CD4-positive, alpha-beta T cell treated with Interleukin-17A for 4 hours (primary cell): Measurements from ENCODE around the gene RPUSD1.
"Not testable (repeated sequence)": the region's sequence is repeated elsewhere in the genome, so short reads cannot be mapped to it uniquely, and the experiment has no call there.

ENCODE experiments used
- DNase-seq: peaks from one replicate; pipeline ENCODE4 v3.0.0-alpha.2; 2020; ENCODE audit warnings: mixed read lengths

The RPUSD1 gene

DNA sequence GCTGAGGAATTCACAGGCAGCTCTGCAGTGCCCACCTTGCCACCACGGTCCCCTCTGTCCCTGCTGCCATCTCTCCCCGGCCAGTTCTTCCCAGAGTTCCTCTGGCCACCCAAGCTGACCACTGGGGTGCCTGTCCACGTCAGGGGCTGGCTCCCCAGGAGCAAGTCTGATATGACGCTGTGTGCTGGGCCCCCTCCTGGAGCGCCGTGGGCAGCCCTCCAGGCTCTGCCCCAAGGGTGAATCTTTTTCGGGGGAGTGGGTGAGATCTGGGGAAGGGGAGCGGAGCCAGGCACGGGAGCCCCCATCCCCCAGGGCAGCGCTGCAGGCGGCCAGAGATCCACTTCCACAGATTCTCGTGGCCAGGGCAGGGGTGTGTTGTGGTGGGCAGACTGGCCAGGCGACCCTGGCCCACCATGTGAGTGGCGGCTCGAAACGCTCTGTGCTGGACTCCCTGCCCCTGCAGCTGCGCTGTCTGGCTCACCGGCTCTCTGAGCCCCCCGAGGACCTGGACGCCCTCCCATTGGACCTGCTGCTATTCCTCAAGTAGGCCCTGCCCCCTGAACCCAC, 23.9 kb downstream of the RPUSD1 start:
- DNase-seq, result no peak

DNA sequence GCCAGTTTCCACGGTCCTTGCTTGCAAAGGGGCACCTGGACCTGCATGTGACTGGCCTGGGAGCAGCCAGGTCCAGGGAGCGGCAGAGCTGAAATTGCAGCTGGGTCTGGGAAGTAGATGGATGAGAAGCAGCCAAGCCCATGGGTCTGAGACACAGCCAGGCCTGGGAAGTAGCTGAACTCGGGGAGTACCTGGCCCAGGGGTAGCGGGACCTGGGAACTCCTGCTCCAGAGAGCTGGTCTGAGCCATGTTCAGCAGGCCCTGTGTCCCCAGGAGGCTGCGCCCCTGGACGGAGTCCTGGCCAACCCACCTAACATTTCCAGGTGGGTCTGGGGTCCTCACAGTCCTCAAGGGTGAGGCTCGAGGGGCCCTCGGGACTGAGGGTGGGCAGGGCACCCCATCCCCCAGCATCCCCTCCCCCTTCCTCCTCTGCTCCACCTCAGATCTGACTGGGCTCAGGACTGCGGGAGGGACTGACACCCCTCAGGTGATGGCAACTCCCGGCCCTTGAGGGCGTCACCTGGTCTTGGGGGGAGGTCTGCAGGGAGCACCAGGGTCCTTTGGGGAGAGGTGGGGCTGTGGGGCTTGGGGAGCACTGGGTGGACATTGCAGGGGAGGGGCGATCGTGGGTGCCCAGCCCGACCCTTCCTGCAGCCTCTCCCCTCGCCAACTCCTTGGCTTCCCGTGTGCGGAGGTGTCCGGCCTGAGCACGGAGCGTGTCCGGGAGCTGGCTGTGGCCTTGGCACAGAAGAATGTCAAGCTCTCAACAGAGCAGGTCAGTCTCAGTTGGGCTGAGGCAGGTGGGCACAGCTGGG, 24.6 kb downstream of the RPUSD1 start:
- DNase-seq, result no peak

- no peak for DNase-seq
These were observed 25.4 kb downstream of the RPUSD1 start for GRCh38 chr16:762595-763268.

DNA sequence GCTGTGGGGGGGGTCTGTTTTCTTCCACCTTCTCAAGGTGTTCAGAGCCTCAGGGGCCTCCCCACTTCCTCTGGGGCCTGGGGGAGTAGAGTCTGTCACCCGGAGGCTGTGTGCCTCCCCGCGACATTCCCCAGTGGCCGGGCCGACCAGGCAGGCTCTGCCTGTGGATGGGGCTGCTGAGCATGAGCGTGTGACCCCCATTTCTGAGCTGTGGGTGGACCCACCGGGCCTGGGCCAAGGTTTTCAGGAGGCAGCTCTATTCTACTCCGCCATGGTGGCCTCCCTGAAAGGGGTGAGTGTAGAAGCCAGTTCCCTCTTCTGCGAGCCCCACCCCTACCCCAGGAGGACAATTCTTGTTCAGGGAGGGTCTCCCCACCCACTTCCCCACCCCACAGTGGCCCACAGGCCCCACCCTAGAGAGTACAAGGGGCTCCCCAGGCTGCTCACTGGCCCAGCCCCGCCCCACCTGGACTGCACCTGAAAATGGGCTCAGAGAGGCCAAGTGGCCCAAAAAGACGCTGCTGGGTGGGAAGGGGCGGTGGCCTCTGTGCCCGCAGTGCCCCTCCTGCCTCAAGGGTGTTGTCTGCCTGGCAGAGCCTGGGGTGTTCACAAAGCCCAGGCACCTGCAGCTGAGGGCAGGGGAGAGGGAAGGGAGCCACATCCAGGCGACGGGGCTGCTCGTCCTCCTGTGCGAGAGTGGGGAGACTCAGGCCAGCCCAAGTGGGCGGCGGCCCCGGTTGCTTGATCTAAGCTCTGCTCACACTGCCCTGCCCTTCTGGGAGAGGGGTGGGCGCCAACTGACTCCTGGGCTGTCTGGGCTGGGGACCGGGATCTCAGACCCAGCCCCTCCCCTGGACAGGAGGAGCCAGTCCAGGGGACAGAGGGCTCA, 26.3 kb downstream of the RPUSD1 start:
- DNase-seq, result no peak

- DNase-seq, result no peak
These were observed 27.4 kb downstream of the RPUSD1 start, which contains the start of gene MSLN for GRCh38 chr16:760545-761343. Gene MSLN (plus strand): TSS chr16:760734. CDS start chr16:762681, 1,947 bp downstream.

- no peak for DNase-seq
These were observed 28.1 kb downstream of the RPUSD1 start for GRCh38 chr16:760065-760464.

DNA sequence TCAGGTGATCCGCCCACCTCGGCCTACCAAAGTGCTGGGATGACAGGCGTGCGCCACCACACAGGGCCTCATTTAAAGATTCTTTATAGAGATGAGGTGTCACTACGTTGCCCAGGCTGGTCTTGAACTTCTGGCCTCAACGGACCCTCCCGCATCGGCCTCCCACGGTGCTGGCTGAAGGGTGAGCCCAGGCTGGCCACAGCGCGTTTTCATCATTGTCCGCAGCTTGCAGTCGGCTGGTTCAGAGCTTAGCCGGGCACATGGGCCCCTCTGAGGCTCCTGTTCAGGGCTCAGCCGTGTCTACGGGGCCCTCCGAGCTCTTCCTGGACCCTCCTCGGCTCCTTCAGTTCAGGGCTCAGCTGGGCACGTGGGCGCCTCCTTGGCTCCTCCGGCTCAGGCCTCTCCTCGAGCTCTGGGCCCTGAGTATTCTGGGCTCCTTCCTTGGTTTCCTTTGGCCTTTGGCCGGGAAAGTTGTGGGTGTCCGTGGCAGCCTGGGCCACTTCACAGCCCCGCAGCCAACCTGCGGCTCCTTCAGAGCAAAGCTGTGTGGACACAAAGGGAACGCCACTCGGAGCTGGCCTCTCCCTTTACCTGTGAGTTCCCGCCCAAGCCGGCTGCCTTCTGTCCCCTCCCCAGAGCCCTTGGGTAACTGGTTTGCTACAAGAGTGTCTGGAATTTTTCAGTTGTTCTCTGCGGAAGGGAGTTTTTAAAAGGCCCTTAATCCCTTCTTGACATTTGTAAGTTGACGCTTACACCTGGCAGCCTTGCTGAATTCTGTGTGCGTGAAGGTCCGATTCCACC, 28.9 kb downstream of the RPUSD1 start:
- no peak for DNase-seq

DNA sequence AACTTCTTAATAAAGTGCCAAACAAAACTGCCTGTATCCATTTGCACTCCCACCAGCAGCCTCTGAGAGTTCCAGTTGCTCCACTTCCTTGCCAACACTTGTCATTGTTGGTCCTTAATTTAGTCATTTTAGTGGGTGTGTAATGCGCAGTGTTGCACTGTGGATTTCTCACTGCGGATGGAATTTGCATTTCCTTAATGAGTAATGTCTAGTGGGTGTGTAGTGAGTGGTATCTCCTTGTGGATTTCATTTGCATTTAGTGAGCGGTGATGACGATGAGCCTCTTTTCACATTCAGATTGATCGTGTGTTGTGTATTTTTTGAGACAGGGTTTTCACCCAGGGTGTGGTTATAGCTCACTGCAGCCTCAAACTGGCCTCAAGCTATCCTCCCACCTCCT, 31.8 kb downstream of the RPUSD1 start:
- no peak for DNase-seq

DNA sequence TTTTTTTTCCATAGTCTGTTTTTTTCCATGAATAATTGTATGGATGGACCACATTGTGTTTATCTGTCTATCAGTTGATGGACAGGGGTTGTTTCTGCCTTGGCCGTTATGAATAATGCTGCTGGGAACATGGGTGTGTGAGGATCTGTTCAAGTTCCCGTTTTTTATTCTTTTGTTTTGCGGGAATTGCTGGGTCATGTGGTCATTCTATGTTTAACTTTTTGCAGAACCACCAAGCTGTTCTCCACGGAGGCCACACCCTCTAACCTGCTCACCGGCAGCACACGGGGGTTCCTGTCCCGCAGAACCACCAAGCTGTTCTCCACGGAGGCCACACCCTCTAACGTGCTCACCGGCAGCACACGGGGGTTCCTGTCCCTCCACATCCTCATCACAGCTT, 33.5 kb downstream of the RPUSD1 start:
- DNase-seq, result no peak

GRCh38 chr16:754121-754607, 34.0 kb downstream of the RPUSD1 start:
- DNase-seq, result not testable (repeated sequence)

DNA sequence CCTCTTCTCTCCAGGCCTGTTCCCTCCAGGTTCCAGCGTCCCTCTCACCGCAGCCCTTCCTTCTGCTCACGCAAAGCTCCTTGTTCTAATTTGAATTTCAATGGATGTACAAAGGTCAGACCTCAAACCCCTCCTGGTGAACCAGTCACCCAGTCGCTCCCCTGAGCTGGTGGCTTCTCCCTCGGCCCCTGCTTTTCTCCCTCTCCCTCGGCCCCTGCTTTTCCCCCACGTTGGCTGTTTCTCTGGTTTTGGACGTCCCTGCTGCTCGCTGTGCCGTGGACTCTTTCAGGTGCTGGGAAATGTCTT, 36.2 kb downstream of the RPUSD1 start:
- DNase-seq, result no peak

DNA sequence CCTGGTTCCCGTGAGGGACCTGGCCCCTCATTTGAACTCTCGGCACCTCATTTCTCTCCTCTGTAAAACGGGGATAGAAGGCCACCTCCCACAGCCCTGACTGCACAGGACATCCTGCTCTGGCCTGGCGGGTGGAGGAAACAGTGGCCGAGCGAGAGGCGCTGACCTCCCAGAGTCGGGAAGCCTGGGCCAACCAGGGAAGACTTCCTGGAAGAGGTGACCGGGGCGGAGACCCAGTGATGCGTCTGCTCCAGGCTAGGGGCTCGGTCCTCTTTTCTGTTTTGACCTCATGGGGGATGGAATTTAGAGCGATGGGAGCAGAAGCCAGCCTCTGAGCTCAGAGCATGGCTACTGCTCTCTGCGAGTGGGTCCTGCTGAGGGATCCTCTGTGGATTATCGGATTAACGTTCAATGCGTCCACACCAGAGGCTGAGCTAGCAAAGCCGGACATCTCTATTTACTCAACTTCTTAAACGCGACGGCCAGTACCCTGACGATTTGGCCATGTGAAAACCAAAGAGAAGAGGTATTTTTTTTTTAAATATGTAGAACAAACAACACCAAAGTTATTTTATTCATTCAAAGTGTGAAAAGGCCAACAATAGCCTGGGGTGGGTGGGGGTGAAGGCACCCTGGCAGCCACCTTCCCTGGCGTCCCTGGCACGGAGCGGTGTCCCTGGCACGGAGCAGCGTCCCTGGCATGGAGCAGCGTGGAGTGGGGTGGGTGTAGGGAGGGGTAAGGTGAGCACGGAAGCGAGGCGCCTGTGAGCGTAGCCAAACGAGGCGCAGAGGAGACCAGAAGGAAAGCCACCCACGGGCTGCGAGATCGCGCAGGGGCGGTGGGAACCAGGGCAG, 36.8 kb downstream of the RPUSD1 start:
- DNase-seq, result no peak

DNA sequence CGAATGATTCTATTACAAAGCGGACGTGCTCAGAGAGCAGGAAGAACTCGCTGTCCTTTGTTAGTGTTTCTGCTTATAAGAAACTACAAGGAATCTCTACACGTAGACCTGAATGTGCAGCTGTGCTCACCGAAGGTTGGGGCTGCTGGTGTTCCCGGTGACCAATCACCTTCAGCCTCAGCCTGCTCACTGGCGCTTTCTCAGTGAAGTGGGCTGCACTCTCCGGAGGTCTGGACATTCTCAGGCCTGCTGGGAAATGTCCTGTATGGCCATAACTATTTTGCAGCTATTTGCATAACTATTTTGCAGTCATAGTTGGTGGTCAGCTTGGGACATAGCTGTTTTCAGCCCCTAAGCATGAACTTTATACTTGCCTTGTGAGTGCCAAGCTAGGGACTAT, 37.7 kb downstream of the RPUSD1 start:
- DNase-seq, result no peak

GRCh38 chr16:749010-749409, 39.2 kb downstream of the RPUSD1 start:
- no peak for DNase-seq

- no peak for DNase-seq
These were observed 40.0 kb downstream of the RPUSD1 start for GRCh38 chr16:747978-748746.

DNA sequence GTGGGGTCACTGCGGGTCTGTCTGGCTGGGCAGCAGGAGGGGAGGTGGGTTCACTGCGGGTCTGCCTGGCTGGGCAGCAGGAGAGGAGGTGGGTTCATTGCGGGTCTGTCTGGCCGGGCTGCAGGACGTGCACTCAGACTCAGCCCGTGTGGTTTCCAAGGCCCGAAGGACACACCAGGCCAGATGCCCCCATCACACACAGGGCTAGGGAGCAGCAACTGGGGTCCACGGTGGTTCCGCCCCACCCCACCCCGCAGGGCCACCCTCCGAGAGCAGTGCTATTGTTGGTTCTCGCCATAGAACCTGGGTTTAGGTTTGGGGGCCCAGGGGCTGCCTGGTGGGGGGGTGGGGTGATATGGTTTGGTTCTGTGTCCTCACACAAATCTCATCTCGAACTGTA, 41.5 kb downstream of the RPUSD1 start:
- DNase-seq, result no peak

GRCh38 chr16:745739-746138, 42.4 kb downstream of the RPUSD1 start:
- DNase-seq, result peak; percentile 38

DNA sequence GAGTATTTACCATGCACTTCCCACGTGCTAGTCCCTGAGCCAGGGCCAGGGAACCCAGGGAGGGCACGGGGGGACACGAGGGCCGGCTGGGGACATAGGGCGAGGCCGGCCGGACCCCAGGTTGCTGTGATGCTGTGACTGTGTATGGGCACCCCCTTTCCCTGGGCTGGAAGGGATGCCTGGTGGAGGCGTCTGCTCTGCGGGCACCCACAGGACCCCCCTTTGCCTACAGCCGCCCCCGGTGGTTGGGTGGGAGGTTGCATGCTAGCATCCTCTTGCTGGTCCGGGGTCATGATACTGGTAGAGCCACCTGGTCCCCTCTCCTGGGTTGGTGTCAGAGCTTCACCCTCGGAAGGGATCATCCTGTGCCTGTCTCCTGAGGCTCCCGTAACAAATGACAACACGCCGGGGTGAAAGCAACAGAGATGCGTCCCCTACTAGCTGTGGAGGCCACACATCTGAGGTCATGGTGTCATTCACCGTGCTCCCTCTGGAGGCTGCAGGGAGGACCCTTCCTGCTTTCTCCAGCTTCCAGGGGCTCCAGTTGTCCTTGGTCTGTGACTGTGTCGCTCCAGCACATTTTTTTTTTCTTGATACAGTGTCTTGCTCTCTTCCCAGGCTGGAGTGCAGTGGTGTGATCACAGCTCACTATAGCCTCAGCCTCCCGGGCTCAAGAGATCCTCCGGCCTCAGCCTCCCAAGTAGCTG, 44.2 kb downstream of the RPUSD1 start:
- DNase-seq, result no peak

DNA sequence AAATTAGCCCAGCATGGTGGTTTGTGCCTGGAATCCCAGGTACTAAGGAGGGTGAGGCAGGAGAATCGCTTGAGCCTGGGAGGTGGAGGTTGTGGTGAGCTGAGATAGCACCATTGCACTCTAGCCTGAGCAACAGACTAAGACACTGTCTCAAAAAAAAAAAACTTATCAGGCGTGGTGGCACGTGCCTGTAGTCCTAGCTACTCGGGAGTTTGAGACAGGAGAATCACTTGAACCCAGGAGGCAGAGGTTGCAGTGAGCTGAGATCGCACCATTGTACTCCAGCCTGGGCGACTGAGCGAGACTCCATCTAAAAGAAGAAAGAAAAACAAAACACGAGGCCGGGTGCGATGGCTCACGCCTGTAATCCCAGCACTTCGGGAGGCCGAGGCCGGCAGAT, 45.3 kb downstream of the RPUSD1 start:
- DNase-seq, result not testable (repeated sequence)
